ENCODE data around the gene LRRC3. TPM values are rescaled to one million over a fixed set of nuclear protein-coding genes. Genes with fewer than 3 reads are reported as not detected.

The LRRC3 gene
- total and polyA plus RNA-seq, 7 donors = 0.08 to 1.1 (median 0.22) TPM

- intact Hi-C loops (cut with DNase I) = no loop called here
- WGBS, 3 donors = 63 to 69% (median 64%) methylated on average over 25 of the region's 25 CpGs
- peaks cover 0 to 34% (median 4%) of the 10 kb centered on the region in 3 donors for H3K27me3 ChIP-seq (ENCODE audit: insufficient read depth in 3 of 3, low read length in 2 of 3)
- DNase-seq = no peak
- no peaks in the 10 kb centered on the region for H3K36me3 ChIP-seq (ENCODE audit: insufficient read depth in 1 of 2, low read depth in 1 of 2)
- no peak overlapping the region for H3K4me3 ChIP-seq
- no peak overlapping the region for H3K27ac ChIP-seq
- no peak for ATAC-seq
- no peaks in the 10 kb centered on the region for H3K9me3 ChIP-seq
- TF ChIP-seq CTCF (IDR thresholded peaks at IDR 0.05) = no peak
- no peaks in the 10 kb centered on the region for H3K4me1 ChIP-seq
Measured at GRCh38 chr21:44462086-44462833, 7.0 kb downstream of the LRRC3 start.

GRCh38 chr21:44462834-44463200 lies 7.5 kb downstream of the LRRC3 start:
- DNase-seq = no peak
- intact Hi-C loops (cut with DNase I) = no loop called here
- TF ChIP-seq CTCF (IDR thresholded peaks at IDR 0.05) = no peak

GRCh38 chr21:44463724-44464123 lies 8.4 kb downstream of the LRRC3 start:
- DNase-seq (no peak), ATAC-seq (no peak)
- H3K9me3 ChIP-seq = no peaks in the 10 kb centered on the region
- peaks cover 0 to 24% (median 4%) of the 10 kb centered on the region in 3 donors for H3K27me3 ChIP-seq (ENCODE audit: insufficient read depth in 3 of 3, low read length in 2 of 3)
- no peaks in the 10 kb centered on the region for H3K4me1 ChIP-seq
- no peak for TF ChIP-seq CTCF (IDR thresholded peaks at IDR 0.05)
- no peak overlapping the region for H3K27ac ChIP-seq
- 44 to 45% (median 45%) methylated on average over 25 to 30 of the region's 30 CpGs for WGBS, 3 donors
- H3K4me3 ChIP-seq = no peak overlapping the region
- no peaks in the 10 kb centered on the region for H3K36me3 ChIP-seq (ENCODE audit: insufficient read depth in 1 of 2, low read depth in 1 of 2)
- intact Hi-C loops (cut with DNase I) = no loop called here

More at GRCh38 chr21:44462834-44463200, 7.5 kb downstream of the LRRC3 start:
- Histone ChIP-seq H3K27ac (no peak overlapping the region), H3K9me3 (no peaks in the 10 kb centered on the region), H3K4me3 (no peak overlapping the region), H3K4me1 (no peaks in the 10 kb centered on the region), H3K36me3 (ENCODE audit: insufficient read depth in 1 of 2, low read depth in 1 of 2) (no peaks in the 10 kb centered on the region), H3K27me3 (ENCODE audit: insufficient read depth in 3 of 3, low read length in 2 of 3) (peaks cover 0 to 28% (median 4%) of the 10 kb centered on the region in 3 donors)
- no peak for ATAC-seq
- WGBS, 3 donors = 84 to 89% (median 88%) methylated on average over 11 of the region's 11 CpGs

- H3K4me1 ChIP-seq = no peaks in the 10 kb centered on the region
- peaks cover 0 to 24% (median 2%) of the 10 kb centered on the region in 3 donors for H3K27me3 ChIP-seq (ENCODE audit: insufficient read depth in 3 of 3, low read length in 2 of 3)
- ATAC-seq (no peak), DNase-seq (no peak)
- intact Hi-C loops (cut with DNase I) = no loop called here
- H3K36me3 ChIP-seq (ENCODE audit: insufficient read depth in 1 of 2, low read depth in 1 of 2) = no peaks in the 10 kb centered on the region
- 86 to 89% (median 89%) methylated on average over 12 of the region's 12 CpGs for WGBS, 3 donors
- H3K27ac ChIP-seq = no peak overlapping the region
- H3K9me3 ChIP-seq = no peaks in the 10 kb centered on the region
- H3K4me3 ChIP-seq = no peak overlapping the region
- no peak for TF ChIP-seq CTCF (IDR thresholded peaks at IDR 0.05)
Measured at GRCh38 chr21:44464351-44464750, 9.0 kb downstream of the LRRC3 start.

Measured in psoas muscle (tissue), 8 donors.